CD4-positive, alpha-beta T cell (primary cell): ENCODE results near the gene GDAP1L1. TPM values are rescaled to one million over a fixed set of nuclear protein-coding genes. Genes with fewer than 3 reads are reported as not detected.

Source experiments
- ATAC-seq: fragments of 200-7000 bp; cut with Tn5 transposase; one replicate; pipeline ENCODE4 v1.10.0; 2022; ENCODE audit warnings: mild to moderate bottlenecking; ENCODE audit not compliant: poor library complexity
- CTCF ChIA-PET: fragments of 350-600 bp; sonication (Branson Sonifier 250); formaldehyde crosslinking; loops from one replicate; lab custom pipeline; 2021; ENCODE audit warnings: antibody characterized with exemption, inconsistent platforms; lab: Charles Lee
- POLR2A ChIA-PET: fragments of 350-600 bp; sonication (Branson Sonifier 250); formaldehyde crosslinking; loops from one replicate; lab custom pipeline; 2021; ENCODE audit warnings: antibody characterized with exemption, inconsistent platforms; lab: Charles Lee
- DNase-seq, 14 experiments: peaks; one replicate each; pipeline ENCODE4 v3.0.0-alpha.2; 2013 to 2020; ENCODE audit warnings: mixed read lengths in 2 of 14
- H3K27ac ChIP-seq, 2 donors: one replicate each; pipeline versions ENCODE4 v1.5.1 to v1.7.0; 2013; ENCODE audit warnings: low read length in 2 of 2, low read depth in 1 of 2, mild to moderate bottlenecking in 1 of 2
- H3K27me3 ChIP-seq, 2 experiments: 1 replicate in 1 of 2; 2 replicates in 1 of 2; pipeline versions ENCODE4 v1.6.1 to v1.7.0; 2013; ENCODE audit warnings: low read length in 2 of 2, control low read depth in 1 of 2, mild to moderate bottlenecking in 1 of 2, moderate library complexity in 1 of 2; ENCODE audit not compliant: insufficient read depth in 2 of 2, control insufficient read depth in 1 of 2
- H3K36me3 ChIP-seq: one replicate; pipeline ENCODE4 v1.6.1; 2013; ENCODE audit warnings: low read length, control low read depth; ENCODE audit not compliant: insufficient read depth
- H3K4me1 ChIP-seq: one replicate; pipeline ENCODE4 v1.6.1; 2013; ENCODE audit warnings: low read length, control low read depth; ENCODE audit not compliant: insufficient read depth
- H3K4me3 ChIP-seq: one replicate; pipeline ENCODE4 v1.5.1; 2013; ENCODE audit warnings: mild to moderate bottlenecking, low read length, moderate library complexity
- H3K9me3 ChIP-seq, 2 experiments: 1 replicate in 1 of 2; 2 replicates in 1 of 2; pipeline versions ENCODE4 v1.6.1 to v1.7.0; 2013; ENCODE audit warnings: low read length in 2 of 2, mild to moderate bottlenecking in 2 of 2, control low read depth in 1 of 2, moderate library complexity in 1 of 2; ENCODE audit not compliant: control insufficient read depth in 1 of 2, insufficient read depth in 1 of 2
- H3K27ac Mint-ChIP-seq: one replicate; pipeline ENCODE4 v1.8.0; 2020; ENCODE audit warnings: mixed read lengths
- H3K27me3 Mint-ChIP-seq: one replicate; pipeline ENCODE4 v1.8.0; 2021; ENCODE audit warnings: mixed read lengths
- H3K36me3 Mint-ChIP-seq: one replicate; pipeline ENCODE4 v1.8.0; 2021; ENCODE audit warnings: low read depth, mixed read lengths
- H3K4me1 Mint-ChIP-seq: one replicate; pipeline ENCODE4 v1.8.0; 2021; ENCODE audit warnings: low read depth, mixed read lengths
- H3K4me3 Mint-ChIP-seq: one replicate; pipeline ENCODE4 v1.8.0; 2020; ENCODE audit warnings: mild to moderate bottlenecking, mixed read lengths
- H3K9me3 Mint-ChIP-seq: one replicate; pipeline ENCODE4 v1.8.0; 2020; ENCODE audit warnings: mixed read lengths
- CTCF ChIP-seq: fragments of 200-600 bp; IDR thresholded peaks from one replicate; pipeline ENCODE4 v1.8.0; 2022; ENCODE audit warnings: antibody characterized with exemption, mild to moderate bottlenecking
- intact Hi-C, 2 experiments: fragments of 100-400 bp; cut with DNase I in 1 of 2; cut with micrococcal nuclease in 1 of 2; formaldehyde crosslinking; loops; one replicate each; pipeline versions ENCODE4 v1.15.1 to v1.9.0; 2023 to 2025; cut with DNase I, micrococcal nuclease
- total RNA-seq, 174 experiments: library from RNA in 2 of 174; stranded (reverse) in 2 of 174; gene quantifications; one replicate each; pipeline ENCODE4 v1.2.3 and lab custom pipeline; 2021 to 2026

GDAP1L1 gene
- total RNA-seq, 2 experiments from 2014 or later, result not detected

- POLR2A ChIA-PET, result no interaction called here
- H3K9me3 Mint-ChIP-seq, result no peaks in the 10 kb centered on the region
Measured at GRCh38 chr20:44248410-44248759, 1.3 kb downstream of the GDAP1L1 start.

GRCh38 chr20:44251284-44251683, 4.2 kb downstream of the GDAP1L1 start:
- H3K36me3 Mint-ChIP-seq, result no peaks in the 10 kb centered on the region
- no peak overlapping the region for H3K4me3 Mint-ChIP-seq

More at GRCh38 chr20:44248410-44248759, 1.3 kb downstream of the GDAP1L1 start:
- intact Hi-C loops, result no loop called here
- Histone ChIP-seq H3K4me3 (no peak overlapping the region), H3K4me1 (peaks cover 11% of the 10 kb centered on the region), H3K9me3 (peaks cover 0 to 14% of the 10 kb centered on the region in 2 experiments), H3K27me3 (peaks cover 15 to 26% of the 10 kb centered on the region in 2 experiments), H3K27ac (no peak overlapping the region), H3K36me3 (no peaks in the 10 kb centered on the region)
- no peak overlapping the region for H3K27ac Mint-ChIP-seq
- ATAC-seq (no peak), DNase-seq (no peak)
- peaks cover 10% of the 10 kb centered on the region for H3K4me1 Mint-ChIP-seq
- CTCF ChIA-PET, result no interaction called here
- H3K36me3 Mint-ChIP-seq, result no peaks in the 10 kb centered on the region
- H3K4me3 Mint-ChIP-seq, result no peak overlapping the region
- no peak for TF ChIP-seq CTCF
- H3K27me3 Mint-ChIP-seq, result peaks cover 43% of the 10 kb centered on the region

GRCh38 chr20:44253528-44253927, 6.4 kb downstream of the GDAP1L1 start:
- no peaks in the 10 kb centered on the region for H3K36me3 ChIP-seq
- Mint-ChIP-seq H3K27me3 (peaks cover 29% of the 10 kb centered on the region), H3K9me3 (no peaks in the 10 kb centered on the region), H3K36me3 (no peaks in the 10 kb centered on the region), H3K4me3 (no peak overlapping the region), H3K4me1 (no peaks in the 10 kb centered on the region), H3K27ac (no peak overlapping the region)
- POLR2A ChIA-PET, result no interaction called here
- DNase-seq (no peak), ATAC-seq (no peak)
- H3K4me1 ChIP-seq, result no peaks in the 10 kb centered on the region
- no peak overlapping the region for H3K27ac ChIP-seq
- peaks cover 3 to 9% of the 10 kb centered on the region in 2 experiments for H3K27me3 ChIP-seq
- intact Hi-C loops, result no loop called here
- H3K4me3 ChIP-seq, result no peak overlapping the region
- H3K9me3 ChIP-seq, result no peaks in the 10 kb centered on the region
- CTCF ChIA-PET, result no interaction called here
- TF ChIP-seq CTCF, result no peak

More at GRCh38 chr20:44251284-44251683, 4.2 kb downstream of the GDAP1L1 start:
- ChIA-PET CTCF (no interaction called here), POLR2A (no interaction called here)
- no peak overlapping the region for H3K27ac Mint-ChIP-seq
- no peaks in the 10 kb centered on the region for H3K36me3 ChIP-seq
- H3K27ac ChIP-seq, result no peak overlapping the region
- H3K9me3 ChIP-seq, result peaks cover 0 to 14% of the 10 kb centered on the region in 2 experiments
- H3K9me3 Mint-ChIP-seq, result no peaks in the 10 kb centered on the region
- DNase-seq (no peak), ATAC-seq (no peak)
- intact Hi-C loops, result no loop called here
- H3K4me1 Mint-ChIP-seq, result peaks cover 10% of the 10 kb centered on the region
- no peak overlapping the region for H3K4me3 ChIP-seq
- peaks cover 11% of the 10 kb centered on the region for H3K4me1 ChIP-seq
- H3K27me3 ChIP-seq, result peaks cover 15 to 26% of the 10 kb centered on the region in 2 experiments
- no peak for TF ChIP-seq CTCF
- peaks cover 43% of the 10 kb centered on the region for H3K27me3 Mint-ChIP-seq
